GM18526 (cell line): Measurements from ENCODE around the gene TMEM271.

Source experiments
- POLR2A ChIP-seq: IDR thresholded peaks from 3 replicates; pipeline ENCODE4 v1.6.1; 2011; ENCODE audit not compliant: insufficient read length; ENCODE audit errors: extremely low read depth

The TMEM271 gene

DNA sequence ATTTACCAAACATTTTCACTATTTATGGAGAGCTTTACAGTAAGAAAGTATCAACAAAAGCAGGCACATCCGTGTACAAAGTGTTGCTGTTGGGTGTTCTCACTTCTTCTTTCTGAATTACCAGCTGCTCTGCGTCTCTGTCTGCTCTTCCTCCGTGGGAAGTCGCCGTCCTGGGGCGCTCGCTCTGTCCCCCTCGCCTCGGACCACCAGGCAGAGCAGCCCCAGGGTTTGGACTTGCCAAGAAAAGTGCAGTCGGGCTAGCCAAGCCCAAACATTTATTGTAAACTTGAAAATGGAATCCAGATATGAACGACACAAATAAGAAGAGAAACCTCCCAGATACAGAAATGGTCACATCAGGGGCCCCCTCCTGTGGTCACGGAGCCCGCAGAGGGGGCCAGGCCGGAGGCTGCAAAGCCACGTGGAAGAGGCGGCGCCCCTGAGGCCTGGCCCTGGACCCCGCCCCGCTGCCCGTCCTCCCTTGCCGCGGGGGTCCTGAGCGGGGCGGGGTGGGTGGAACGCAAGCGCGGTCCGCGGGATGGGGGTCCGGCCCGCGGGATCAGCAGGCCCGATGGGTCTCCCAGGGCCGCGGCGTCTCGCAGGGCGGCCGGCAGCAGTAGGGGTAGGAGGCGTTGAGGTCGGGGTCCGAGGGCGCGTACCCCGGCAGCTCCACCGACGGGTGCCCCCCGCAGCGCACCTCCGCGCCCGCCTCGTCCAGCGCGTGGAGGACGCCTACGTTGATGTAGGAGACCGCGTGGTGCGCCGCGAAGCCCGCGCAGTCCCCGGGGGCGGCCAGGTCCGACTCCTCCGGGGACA is 1.5 kb downstream of the TMEM271 start:
- TF ChIP-seq POLR2A = no peak

DNA sequence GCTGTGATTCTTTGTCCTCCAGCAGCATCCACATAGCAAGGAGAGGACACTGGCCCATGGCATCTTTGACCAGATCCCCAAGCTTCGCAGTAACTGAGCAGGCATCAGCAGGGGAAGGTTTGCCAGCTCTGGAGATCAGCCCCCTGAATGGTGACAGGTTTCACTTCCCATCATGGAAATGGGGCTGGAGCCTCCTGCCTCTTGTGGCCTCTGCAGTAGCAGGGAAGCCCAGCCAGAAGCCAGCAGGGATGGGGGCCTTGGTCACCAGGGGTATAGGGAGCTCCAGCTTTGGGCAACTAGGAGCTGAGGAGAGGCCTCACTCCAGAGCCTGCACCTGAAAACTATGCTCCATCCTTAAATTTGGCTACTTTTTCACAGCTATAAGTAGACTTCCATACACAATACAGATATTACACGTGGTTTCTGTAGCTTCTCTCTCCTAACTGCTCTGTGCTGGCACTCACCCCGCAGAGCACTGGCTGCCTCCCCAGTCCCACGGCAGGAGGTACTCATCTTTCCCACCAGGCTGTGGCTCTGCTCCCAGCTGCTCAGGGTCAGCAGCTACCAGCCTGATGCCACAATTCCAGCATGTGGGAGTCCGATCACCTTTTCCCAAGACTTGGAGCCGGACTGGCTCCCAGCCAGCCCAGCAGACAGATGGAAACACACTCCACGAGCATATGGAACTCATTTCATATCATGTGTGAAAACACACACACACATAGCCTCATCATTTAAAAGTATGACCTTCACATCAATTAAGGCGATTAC is 2.8 kb downstream of the TMEM271 start:
- TF ChIP-seq POLR2A = no peak

DNA sequence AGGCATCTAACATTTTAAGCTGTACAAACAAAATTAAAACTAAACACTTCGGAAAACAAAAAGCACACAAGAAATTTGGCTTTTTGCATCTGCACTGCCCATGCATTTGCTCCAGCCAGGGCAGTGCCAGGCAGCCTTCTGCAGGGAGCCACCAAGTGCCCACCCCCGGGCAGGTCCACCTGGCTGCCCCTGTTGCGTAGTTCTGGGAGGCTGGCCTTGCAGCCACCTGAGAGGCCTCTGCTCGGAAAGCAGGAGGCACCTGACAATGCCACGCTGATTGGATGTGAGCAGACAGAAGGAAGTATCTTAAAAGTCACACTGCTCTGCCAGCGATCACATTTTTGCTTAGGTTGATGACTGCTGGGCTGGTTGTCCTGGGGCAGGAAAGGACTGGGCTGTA is 3.5 kb downstream of the TMEM271 start:
- TF ChIP-seq POLR2A = no peak

DNA sequence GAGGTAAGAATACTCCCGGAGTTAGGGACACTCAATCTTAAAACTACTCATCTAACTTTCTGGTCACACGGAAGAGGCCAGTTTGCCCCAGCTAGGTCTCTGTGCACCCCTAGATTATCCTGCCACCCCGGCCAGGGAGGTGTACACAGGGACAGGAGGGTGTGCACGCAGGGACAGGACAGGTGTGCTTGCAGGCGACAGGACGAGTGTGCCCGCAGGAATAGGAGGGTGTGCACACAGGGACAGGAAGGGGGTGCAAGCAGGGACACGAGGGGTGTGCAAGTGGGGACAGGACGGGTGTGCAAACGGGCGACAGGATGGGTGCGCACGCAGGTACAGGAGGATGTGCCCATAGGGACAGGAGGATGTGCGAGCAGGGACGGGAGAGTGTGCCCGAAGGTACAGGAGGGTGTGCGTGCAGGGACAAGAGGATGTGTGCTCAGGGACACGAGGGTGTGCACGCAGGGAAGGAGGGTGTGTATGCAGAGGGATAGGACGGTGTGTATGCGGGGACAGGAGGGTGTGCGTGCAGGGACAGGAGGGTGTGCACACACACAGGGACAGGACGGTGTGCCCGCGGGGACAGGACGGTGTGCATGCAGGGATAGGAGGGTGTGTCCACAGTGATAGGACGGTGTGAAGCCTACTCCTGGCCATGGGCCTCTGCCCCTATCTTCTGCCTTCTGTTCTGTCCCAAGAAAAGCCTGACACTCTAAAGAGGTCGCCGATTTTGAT is 4.1 kb downstream of the TMEM271 start:
- no peak for TF ChIP-seq POLR2A

DNA sequence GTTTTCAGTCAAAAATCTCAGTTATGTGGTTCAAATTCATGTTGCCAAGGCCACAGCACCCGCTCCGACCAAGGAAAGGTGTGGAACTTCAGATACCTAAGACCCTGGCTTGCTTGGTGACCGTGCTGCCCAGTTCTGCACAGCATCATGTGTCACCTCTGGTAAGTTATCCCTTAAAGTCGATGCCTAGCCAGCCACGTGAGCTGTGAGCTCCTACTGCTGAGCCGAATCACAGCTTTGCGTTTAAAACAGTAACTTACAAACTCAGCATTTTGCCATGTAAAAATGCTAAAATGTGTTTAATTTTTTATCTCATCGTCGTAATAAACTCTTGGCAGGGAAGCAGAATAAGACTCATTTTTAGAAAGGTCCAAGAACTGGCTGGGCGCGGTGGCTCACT is 5.3 kb downstream of the TMEM271 start:
- TF ChIP-seq POLR2A = no peak

DNA sequence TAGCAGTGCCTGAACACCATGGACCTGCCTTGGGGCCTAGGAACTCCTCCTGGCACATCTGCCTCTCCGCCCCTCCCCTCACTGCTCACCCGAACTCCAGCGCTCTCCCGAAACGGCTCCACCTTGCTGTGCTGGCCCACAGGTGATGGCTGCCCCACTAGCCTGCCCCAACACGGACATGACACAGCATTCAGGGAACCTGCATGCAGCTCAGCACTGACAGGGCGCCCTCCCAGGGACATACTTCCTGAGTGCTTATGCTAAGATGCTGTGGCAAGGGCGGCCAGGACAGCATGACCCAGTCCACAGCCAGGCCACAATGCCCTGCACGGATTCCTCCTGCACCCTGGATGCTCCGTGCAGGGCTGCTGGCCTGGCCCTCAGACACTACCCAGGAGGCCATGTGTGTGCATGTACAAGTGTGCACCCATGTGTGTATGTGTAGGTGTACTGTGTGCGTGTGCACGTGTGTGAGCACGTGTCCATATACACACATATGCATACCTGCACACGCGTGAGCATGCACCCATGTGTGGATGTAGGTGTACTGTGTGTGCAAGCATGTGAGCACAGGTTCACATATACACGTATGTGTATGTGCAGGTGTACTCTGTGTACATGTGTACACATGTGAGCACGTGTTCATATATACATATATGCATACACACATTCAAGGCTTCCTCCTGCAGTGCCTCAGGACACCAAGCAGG is 6.0 kb downstream of the TMEM271 start:
- no peak for TF ChIP-seq POLR2A

DNA sequence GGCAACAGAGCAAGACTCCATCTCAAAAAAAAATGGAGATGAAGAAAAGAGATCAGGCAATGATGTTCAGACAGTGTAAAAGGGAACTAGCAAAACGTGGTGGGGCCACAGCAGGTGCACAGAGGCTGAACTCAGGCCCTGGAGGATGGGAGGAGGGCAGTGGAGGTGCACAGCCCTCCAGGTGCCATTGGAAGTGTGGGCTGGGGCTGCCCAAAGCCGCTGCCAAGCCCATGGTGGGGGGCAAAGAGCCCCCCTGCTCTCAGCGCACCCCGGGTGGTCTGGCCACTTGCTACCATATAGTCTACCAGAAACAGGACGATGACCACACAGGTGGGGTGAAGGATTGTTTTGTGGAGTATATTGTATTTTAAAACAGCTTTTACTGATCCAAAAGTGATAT is 7.1 kb downstream of the TMEM271 start:
- TF ChIP-seq POLR2A = no peak

DNA sequence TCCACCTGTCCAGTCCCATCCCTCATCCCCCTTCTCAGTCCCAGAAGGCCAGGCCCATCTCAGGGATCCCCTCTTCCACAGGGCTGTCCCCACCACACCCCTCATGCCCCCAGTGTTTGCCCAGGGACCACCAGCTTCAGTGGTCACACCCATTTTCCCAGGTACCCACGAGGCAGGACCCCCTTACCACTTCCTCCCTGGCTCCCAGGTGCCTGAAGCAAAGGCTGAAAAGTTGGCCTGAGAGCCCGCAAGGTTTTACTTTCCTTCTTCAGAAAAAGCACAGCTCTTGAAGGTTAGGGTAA is 7.8 kb downstream of the TMEM271 start:
- TF ChIP-seq POLR2A = no peak

DNA sequence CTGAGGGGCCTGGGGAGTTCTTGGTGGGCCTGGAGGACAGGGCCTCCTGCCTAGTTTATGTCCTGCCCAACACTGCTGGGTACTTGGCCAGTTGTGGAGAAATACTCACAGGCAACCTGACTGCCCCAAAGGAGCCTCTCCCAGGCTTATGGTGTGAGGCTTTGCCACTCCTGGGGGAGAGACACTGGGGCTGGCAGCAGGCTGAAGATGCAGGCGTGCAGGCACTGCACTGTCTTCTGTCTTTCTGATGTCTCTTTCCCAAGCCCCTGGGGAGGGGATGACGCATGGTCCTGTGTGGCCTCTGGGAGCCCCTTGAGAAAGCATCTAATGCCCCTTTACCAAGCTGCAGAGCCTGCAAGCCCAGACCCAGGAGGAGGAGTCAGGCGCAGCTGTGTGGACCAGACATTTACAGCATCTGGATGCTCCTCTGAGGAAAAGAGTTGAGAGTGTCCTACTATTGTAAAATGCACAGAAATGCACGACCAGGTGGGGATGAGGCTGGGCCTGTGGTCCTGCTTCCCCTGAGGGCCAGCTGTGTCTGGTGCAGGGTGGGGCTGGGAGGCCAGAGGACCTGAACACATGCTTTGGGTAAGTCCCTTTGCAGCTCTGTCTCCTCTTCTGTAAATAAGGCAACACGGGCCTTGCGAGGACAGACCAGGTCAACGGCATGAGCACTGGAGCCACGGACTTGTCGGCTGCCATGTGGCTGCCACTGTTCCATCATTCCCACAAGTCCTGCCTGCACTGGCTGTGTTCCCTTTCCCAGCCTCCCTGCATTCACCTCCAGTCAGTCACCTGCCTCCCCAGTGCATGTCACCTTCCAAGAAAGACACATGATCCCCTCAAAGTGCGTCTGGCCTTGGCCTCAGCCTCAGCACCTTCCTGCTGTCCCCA is 8.4 kb downstream of the TMEM271 start:
- TF ChIP-seq POLR2A = no peak

DNA sequence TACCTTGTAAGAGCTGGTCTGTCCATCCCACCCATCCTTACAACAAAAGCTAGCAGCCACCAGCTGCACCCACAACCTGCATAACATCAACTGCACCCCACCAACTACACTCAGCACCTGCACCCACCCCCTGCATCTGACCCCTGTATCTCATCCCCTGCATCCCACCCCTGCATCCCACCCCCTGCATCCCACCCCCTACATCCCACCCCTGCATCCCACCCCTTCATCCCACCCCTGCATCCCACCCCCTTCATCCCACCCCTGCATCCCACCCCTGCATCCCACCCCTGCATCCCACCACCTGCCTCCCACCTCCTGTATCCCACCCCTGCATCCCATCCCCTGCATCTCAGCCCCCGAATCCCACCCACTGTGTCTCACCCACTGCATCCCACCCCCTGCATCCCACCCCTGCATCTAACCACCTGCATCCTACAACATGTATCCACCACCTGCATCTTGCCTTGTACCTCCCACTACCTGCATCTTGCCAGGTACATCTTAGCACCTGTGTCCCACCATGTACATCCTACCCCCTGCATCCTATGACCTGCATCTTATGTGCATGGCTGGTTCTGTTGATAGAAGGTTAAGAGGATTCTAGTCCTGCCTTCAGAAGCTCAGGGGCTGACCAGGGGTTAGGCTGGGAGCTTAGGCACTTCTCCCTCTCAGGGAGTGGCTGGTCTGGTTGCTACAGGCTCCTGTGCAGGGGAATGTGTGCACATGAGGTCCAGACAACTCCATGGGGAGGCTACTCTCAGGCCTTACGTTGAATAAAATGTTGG is 9.4 kb downstream of the TMEM271 start:
- TF ChIP-seq POLR2A = no peak

DNA sequence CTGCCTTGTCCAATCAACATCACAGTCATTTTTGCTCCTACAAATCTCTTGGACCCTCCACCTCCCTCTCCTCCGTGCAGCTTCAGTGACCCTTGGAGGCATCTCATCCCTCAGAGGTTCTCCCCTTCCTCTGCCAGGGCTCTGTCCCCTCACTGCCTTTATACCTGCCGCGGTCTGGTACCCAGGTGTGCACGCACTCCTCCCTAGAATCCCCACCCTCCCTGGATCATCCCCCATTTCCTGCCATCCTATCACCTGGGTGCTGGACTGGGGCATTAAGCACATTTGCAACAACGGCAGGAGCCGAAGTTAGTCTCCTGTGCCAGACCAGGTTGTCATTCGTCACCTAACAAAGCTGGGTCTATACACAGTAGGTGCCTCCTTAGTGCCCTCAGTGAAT is 10.1 kb downstream of the TMEM271 start:
- no peak for TF ChIP-seq POLR2A

DNA sequence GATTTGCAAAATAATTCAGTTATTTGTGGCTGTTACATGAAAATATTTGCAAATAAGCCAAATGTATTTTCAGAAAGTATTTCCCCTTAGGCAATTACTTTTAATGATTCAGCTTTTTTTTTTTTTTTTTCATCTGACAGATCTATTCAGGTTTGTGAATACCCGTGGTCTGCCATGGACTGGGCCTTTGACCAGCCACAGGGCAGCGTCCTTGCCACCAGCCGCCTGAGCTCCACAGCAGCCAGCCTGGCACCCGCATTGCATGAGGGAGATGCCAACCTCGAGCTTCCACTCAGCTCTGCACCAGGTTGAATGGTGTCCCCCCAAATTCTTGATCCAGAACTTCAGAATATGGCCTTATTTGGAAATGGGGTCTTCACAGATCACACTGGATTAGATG is 14.7 kb downstream of the TMEM271 start:
- no peak for TF ChIP-seq POLR2A

DNA sequence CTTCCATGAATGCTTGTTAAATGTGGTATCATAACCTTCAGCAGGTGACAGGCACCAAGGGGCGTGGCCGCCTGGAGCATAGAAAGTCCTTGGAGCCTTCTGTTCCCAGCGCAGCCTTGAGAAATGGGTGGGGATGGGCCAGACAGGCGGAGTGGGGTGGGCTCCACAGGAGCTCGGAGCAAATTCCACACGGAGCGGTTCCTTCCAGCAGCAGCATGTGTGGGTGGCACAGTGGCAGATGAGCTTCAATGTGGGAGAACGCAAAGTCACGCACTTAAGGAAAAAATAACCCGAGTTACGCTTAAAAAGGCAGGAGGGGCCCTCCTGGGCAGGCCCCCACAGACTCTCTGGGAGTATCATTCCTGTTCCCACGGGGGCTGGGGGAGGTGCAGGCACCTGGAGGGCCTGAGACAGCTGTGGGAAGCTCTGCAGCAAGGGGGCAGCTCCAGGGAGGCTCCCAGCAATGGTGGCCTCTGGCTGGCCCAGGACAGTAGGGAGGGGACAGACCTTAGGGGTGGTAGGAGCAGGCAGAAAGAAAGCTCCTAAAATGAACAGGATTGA is 15.3 kb downstream of the TMEM271 start:
- no peak for TF ChIP-seq POLR2A
